ENCODE measurements around the gene STIMATE. TPM values are rescaled to one million over a fixed set of nuclear protein-coding genes. Genes with fewer than 3 reads are reported as not detected.

The STIMATE gene
- total RNA-seq, 4 donors from 2014 or later: 8.2 to 33.0 (median 16.4) TPM

DNA sequence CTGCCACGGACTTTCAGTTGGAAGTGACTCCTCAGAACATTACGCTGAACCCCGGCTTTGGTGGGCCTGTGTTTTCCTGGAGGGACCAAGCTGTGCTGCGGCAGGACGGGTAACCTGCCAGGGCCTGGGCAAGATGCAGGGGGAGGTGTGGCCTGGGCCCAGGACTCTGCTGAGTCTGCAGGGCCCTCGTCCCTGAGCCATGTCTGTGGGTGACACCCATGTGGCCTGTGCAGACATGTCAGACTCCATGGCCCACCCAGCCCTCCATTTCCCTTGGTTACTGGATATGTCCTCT lies 107.7 kb downstream of the STIMATE start:
- no peak for DNase-seq

DNA sequence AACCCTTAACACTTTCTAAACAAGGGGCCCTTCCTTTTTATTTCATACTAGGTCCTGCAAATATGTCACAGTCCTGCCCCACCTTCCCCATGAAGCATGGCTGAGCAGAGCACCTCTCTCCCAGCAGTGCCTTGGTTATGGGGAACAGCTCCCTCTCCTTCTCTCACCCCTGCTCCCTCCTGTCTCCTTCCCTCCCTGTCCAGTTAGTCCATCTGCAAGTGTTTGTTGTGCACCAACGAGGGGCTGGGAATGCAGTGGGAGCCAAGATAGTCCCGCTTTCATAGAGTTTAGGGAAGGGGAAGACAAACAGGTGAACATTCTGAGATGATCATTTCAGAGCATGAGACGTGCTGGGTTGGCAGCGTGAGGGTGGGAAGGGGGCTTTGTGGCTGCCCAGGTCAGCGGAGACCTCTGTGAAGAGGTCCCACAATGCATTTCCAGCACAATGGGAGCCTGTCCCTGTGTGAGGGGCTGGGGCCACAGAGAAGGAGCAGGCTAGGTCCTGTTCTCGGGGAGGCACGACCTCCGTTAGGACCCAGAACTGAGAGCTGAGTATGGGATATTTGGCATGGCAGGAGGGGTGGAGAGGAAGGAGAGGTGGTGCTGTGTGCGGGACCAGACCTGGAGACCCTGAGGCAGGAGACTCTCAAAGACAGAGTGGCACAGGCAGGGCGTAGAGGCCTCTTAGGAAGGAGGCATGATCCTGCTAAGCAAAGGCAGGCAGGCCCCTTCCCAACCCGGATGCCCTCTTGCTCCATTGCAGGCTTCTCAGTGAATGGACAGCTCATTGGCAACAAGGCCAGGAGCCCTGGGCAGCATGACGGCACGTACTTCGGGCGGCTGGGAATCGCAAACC lies 108.2 kb downstream of the STIMATE start:
- no peak for DNase-seq
- Histone ChIP-seq H3K9me3 (no peaks in the 10 kb centered on the region), H3K27ac (no peak overlapping the region), H3K4me3 (no peak overlapping the region), H3K27me3 (no peaks in the 10 kb centered on the region), H3K36me3 (no peaks in the 10 kb centered on the region), H3K4me1 (no peaks in the 10 kb centered on the region)
- intact Hi-C loops (cut with DNase I; ENCODE audit: low total_unique reads) (no loop called here), in situ Hi-C loops (cut with MboI; ENCODE audit: low pct_ligation_motif_present in 1 of 4, low pct_unique_long_range_greater_than_20kb in 1 of 4, low sequenced_read_pairs in 3 of 4) (no loop called here)
- WGBS, 2 donors (ENCODE audit: low coverage in 1 of 2): 75 to 89% methylated on average over 2 to 16 of the region's 16 CpGs
- TF ChIP-seq, protein P1, sequence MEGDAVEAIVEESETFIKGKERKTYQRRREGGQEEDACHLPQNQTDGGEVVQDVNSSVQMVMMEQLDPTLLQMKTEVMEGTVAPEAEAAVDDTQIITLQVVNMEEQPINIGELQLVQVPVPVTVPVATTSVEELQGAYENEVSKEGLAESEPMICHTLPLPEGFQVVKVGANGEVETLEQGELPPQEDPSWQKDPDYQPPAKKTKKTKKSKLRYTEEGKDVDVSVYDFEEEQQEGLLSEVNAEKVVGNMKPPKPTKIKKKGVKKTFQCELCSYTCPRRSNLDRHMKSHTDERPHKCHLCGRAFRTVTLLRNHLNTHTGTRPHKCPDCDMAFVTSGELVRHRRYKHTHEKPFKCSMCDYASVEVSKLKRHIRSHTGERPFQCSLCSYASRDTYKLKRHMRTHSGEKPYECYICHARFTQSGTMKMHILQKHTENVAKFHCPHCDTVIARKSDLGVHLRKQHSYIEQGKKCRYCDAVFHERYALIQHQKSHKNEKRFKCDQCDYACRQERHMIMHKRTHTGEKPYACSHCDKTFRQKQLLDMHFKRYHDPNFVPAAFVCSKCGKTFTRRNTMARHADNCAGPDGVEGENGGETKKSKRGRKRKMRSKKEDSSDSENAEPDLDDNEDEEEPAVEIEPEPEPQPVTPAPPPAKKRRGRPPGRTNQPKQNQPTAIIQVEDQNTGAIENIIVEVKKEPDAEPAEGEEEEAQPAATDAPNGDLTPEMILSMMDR (IDR thresholded peaks at IDR 0.05): no peak
- TF ChIP-seq EP300 (IDR thresholded peaks at IDR 0.05; ENCODE audit: low read depth) (no peak), POLR2A (IDR thresholded peaks at IDR 0.05) (no peak), POLR2AphosphoS5 (IDR thresholded peaks at IDR 0.05) (no peak)

More for the DNA sequence above, 107.7 kb downstream of the STIMATE start:
- 88% methylated on average over 6 of the region's 6 CpGs; no CpG with 5 or more reads in 1 of the 2 donors for WGBS, 2 donors (ENCODE audit: low coverage in 1 of 2)
- in situ Hi-C loops (cut with MboI; ENCODE audit: low pct_ligation_motif_present in 1 of 4, low pct_unique_long_range_greater_than_20kb in 1 of 4, low sequenced_read_pairs in 3 of 4): no loop called here
- H3K27me3 ChIP-seq: no peaks in the 10 kb centered on the region
- no peak overlapping the region for H3K27ac ChIP-seq
- no peaks in the 10 kb centered on the region for H3K4me1 ChIP-seq
- no peak overlapping the region for H3K4me3 ChIP-seq
- no peaks in the 10 kb centered on the region for H3K9me3 ChIP-seq
- H3K36me3 ChIP-seq: no peaks in the 10 kb centered on the region
- intact Hi-C loops (cut with DNase I; ENCODE audit: low total_unique reads): no loop called here
- TF ChIP-seq, protein P1 (IDR thresholded peaks at IDR 0.05): no peak
- TF ChIP-seq POLR2A (IDR thresholded peaks at IDR 0.05): no peak
- TF ChIP-seq EP300 (IDR thresholded peaks at IDR 0.05; ENCODE audit: low read depth): no peak
- no peak for TF ChIP-seq POLR2AphosphoS5 (IDR thresholded peaks at IDR 0.05)

DNA sequence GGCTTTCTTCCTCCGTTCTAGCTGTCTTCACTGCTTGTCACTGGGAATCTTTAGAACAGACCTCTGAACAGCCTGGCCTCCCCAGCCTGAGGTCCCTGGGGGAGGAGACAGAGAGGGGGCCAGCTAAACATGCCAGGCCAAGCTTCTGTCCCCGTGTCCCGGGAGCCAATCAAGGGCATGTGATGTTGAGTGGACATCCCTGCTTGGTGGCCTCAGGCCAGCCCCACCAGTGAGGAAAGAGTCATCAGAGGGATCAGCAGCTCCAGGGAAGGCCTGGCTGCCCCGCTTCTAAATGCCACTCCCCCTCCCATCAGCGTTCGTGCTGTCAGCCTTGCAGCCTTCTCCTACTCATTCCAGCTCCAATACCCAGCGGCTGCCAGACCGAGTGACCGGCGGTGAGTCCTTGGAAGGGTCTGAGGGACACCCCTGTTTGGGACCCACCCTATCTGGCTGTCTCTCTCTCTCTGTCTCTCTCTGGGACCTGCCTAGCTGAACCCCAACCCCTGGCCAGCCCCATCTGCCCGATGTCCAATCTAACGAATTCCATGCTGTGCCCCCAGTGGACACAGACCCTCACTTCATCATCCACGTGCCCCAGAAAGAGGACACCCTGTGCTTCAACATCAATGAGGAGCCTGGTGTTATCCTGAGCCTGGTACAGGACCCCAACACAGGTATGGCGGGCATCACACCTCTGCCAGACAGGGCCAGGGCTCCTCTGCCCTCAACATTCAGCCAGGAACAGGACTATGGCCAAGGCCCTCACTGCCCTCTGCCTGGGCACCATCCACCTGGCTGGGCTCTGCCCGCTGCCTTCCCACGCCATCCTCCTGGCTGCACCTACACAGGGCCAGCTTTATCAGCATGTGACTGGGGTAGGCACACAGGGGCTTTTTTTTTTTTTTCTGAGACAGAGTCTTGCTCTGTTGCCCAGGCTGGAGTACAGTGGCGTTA lies 109.4 kb downstream of the STIMATE start:
- no peaks in the 10 kb centered on the region for H3K9me3 ChIP-seq
- WGBS, 2 donors (ENCODE audit: low coverage in 1 of 2): 63 to 79% methylated on average over 4 to 17 of the region's 17 CpGs
- intact Hi-C loops (cut with DNase I; ENCODE audit: low total_unique reads): no loop called here

More for the DNA sequence above, 109.4 kb downstream of the STIMATE start:
- in situ Hi-C loops (cut with MboI; ENCODE audit: low pct_ligation_motif_present in 1 of 4, low pct_unique_long_range_greater_than_20kb in 1 of 4, low sequenced_read_pairs in 3 of 4): no loop called here
- Histone ChIP-seq H3K27me3 (no peaks in the 10 kb centered on the region), H3K4me1 (no peaks in the 10 kb centered on the region), H3K4me3 (no peak overlapping the region), H3K36me3 (no peaks in the 10 kb centered on the region), H3K27ac (no peak overlapping the region)
- no peak for DNase-seq
- TF ChIP-seq POLR2AphosphoS5 (IDR thresholded peaks at IDR 0.05) (no peak), POLR2A (IDR thresholded peaks at IDR 0.05) (no peak), EP300 (IDR thresholded peaks at IDR 0.05; ENCODE audit: low read depth) (no peak)
- TF ChIP-seq, protein P1 (IDR thresholded peaks at IDR 0.05): no peak
